ENCODE data around the gene FAM83F.
"Not testable (repeated sequence)": the region's sequence is repeated elsewhere in the genome, so short reads cannot be mapped to it uniquely, and the experiment has no call there.

FAM83F gene

DNA sequence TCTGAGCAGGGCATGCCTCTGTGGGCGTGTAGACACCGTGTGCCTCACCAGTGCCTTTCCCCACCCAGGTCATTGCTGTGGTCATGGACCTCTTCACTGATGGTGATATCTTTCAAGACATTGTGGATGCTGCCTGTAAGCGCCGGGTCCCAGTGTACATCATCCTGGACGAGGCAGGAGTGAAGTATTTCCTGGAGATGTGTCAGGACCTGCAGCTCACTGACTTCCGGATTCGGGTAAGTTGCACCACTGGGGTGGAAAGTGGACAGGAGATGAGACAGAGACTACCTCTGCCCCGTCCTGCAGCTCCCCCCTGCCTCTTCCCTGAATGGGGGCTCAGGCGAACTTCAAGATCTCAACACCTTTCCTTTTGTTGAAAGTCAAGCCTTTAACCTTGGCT lies 24.3 kb downstream of the FAM83F start:
- no peak for DNase-seq

DNA sequence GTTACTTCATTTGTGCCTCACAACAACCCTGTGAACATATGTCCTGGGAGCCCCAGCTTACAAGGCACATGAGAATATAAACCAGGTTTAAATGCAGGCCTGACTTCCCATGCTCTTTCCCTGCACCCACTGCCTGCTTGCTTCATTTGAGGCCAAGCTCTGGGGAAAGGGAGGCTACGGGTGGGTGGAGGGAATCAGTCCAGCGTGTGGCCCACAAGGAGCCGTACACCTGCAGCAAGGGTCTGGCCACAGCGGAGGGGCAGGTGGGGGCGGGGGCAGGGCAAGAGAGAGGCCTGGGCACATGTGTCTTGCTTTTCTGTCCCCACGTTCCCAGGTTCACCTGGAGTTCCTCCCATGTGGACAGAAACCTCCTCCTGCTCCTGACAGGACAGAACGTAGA lies 26.2 kb downstream of the FAM83F start:
- DNase-seq: no peak

DNA sequence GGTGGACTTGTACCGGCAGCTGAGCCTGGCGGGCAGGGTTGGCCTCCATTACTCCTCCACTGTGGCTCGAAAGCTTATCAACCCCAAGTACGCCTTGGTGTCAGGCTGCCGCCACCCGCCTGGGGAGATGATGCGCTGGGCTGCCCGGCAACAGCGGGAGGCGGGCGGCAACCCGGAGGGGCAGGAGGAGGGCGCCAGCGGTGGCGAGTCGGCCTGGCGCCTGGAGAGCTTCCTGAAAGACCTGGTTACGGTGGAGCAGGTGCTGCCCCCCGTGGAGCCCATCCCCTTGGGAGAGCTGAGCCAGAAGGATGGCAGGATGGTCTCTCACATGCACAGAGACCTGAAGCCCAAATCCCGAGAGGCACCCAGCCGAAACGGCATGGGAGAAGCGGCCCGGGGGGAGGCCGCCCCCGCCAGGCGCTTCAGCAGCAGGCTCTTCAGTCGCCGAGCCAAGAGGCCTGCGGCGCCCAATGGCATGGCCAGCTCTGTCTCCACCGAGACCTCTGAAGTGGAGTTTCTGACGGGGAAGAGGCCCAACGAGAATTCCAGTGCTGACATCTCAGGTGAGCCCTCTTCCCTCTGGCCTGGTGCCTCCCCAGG lies 26.7 kb downstream of the FAM83F start:
- no peak for DNase-seq

DNA sequence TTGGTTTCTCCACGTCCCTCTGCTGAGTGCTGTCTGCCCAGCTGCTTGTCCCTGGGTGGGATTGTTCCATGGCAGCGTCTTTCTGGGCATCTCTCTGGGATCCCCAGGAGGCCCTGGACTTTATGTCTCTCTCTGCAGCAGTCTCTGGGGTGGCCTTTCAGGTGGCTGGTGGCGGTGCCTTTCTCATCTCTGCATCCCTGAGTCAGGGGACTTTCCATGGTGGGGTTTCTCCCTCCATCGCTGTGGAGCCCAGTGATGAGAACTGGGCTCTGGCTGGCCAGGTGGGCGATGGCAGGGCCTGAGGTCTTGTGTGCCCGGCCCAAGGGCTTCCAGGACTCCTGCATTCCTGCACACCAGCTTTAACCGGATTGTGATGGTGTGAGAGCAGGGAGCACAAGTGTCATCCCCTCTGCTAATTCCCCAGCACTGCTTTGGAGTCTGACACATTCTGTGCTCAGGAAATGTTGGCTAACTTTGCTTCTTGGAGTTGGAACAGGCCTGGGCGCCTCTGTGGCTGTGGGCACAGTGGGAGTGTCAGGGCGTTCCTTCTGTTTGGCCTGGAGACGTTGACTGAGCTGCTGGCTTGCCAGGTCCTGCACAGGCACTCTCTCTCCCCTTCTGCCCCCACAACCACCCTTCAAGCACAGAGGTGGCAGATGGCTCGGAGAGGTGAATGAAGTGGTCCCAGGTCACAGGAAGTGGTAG lies 27.9 kb downstream of the FAM83F start:
- DNase-seq: no peak

DNA sequence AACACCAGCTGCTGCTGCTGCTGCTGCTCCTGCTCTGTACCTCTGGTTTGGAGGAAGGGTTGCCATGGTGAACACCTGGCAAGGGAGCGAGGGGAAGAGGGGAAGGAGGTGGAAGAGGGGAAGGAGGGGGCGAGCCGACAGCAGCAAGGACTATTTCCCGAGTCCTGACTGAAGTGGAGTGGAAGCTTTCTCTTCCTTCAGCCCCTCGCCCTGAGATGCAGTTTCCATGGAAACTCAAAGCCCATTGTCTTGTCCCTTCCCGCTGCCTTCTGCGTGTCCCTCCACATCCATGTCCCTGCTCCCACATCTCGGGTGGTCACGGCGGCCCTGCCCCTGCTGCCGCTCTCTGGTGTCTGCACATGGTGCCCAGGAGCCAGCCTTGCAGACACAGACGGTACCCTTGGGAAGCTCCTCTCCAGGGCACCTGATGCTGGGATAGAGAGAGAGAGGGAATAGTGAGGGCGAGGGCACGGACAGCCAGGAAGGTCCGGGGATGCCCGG lies 28.6 kb downstream of the FAM83F start:
- no peak for DNase-seq

DNA sequence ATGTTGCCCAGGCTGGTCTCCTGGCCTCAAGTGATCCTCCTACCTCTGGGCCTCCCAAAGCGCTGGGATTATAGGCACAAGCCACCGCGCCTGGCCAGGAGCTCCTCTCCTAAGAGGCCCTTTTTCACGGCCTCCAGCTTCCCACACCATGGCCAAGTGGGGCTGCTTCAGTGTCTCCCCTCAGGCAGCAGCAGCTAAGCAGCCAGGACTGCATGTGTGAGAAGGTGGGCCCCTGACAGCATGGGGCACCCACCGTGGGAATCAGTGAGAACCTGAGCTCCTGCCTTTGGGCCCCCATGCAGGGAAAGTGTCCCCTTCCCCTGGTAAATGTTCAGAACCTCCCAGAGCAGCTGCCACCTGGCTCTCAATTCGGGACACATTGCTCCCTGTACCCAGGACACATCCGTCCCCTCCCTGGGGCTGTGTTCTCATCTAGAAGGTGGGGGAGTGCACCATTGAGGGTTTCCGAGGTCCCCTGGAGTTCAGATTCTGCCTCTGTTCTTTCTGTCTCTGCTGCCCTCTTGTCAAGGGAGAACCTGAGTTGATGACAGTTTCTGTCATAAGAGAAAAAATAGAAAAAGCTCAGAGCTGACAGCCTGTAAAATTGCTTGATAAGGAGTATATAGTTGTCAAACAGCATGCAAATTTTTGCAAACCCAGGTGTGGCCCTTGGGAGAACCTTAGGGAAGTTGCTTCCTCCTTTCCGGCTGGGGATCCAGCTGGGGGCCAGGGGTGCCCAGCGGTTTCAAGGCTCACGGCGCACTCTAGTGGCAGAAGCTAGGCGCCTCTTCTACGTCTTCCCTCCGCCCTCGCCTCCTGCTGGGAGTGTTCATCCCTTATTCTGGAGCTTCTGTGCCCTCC lies 29.7 kb downstream of the FAM83F start:
- DNase-seq: peak; percentile 20

DNA sequence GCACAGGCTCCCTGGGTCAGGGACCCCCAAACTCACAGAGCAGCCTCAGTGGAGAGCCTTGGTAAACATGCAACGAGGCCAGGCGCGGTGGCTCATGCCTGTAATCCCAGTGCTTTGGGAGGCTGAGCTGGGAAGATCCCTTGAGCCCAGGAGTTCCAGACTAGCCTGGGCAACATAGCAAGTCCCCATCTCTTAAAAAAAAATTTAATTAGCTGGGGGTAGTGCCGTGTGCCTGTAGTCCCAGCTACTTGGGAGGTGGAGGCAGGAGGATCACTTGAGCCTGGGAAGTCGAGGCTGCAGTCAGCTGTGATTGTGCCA lies 30.3 kb downstream of the FAM83F start:
- DNase-seq: not testable (repeated sequence)

DNA sequence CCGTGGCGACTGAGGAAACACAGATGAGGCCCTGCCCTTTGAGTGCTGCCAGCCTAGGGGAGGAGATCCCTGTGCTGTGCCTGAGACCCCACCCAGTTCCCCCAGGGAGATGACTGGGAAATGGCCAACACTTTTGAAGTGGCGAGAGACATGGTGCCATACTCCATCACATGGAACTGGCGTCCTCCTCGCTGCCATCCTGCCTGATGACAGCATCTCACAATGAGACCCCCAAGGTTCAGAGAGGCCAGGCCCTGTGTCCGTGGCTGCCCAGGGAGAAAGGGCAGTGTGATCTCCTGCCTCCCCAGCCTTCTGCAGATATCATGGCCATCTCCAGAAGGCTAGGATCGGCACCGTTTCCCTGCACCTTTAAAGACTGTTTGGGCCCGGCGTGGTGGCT lies 31.1 kb downstream of the FAM83F start:
- DNase-seq: no peak

DNA sequence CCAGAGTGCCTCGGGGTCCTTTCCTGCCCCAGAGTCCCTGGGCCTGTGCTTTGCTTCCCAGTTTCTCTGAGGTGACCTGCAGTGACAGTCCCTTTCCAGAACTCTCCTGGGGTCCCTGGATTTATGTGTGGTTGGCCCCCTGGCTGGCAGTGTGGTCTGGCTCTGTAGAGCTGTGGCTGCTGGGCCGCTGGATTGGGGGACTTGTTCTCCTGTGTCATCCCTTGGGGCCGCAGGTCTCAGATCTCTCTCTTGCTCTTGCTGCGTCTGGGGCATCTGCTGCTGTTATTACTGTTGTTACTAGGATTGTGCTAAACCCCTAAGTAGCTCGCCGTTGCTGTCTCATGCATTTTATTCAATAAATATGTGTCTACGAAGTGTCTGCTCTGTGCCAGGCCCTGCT lies 31.9 kb downstream of the FAM83F start:
- DNase-seq: no peak

DNA sequence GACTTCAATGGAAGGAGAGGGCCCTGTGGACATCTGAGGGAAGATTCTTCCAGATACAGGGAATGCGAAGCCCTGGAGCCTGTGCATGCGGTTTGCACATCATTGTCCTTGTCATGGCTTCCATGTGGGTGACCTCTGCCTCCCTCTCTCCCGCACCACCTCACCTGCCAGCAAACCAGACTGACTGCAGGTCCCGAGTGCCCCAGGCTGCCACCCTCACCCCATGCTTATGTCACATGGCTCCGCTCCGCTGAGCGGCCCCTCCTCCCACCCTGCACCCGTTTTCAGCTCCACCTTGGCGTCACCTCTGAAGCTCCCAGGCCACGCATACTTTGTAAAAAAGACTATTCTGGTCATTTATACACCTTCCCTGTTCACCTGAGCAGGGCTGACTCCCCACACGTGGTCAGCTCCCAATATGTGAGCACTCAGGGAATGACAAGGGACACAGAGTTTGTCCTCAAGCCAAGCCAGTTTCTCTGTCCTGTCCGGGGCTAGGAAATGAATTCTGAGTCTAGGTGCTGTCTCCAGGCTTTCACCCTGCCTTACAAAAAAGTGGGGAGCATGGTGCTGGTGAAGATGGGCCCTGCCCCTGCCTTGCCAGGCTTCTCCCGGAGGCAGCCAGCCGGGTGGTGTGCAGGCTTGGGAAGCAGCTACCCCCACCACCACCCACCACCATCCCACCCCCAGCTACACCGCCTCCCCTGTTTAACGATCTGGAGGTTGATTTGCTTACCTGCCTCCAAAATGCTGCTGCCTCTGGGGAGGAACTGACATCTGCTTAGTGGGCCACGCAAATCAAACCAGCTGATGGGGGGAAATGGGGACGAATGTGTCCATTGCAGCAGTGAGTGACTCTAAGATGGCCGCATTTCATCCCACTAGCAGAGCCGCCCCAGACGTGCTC lies 32.7 kb downstream of the FAM83F start:
- DNase-seq: no peak

DNA sequence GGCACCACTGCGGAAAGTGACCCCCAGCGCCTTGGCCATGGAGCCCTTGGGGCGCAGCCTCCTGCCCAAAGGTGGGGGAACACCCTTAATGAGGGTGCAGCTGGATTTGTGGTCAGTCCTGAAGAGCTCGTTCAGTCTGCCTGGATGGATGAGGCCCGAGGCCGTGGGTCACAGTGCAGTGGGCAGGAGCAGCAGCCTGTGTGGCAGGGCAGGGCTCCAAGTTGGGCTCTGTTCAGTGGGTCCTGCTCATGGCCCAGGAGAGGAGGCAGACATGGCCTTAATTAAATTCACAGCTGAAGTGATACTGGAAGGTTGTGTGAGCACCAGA lies 33.3 kb downstream of the FAM83F start:
- no peak for DNase-seq

DNA sequence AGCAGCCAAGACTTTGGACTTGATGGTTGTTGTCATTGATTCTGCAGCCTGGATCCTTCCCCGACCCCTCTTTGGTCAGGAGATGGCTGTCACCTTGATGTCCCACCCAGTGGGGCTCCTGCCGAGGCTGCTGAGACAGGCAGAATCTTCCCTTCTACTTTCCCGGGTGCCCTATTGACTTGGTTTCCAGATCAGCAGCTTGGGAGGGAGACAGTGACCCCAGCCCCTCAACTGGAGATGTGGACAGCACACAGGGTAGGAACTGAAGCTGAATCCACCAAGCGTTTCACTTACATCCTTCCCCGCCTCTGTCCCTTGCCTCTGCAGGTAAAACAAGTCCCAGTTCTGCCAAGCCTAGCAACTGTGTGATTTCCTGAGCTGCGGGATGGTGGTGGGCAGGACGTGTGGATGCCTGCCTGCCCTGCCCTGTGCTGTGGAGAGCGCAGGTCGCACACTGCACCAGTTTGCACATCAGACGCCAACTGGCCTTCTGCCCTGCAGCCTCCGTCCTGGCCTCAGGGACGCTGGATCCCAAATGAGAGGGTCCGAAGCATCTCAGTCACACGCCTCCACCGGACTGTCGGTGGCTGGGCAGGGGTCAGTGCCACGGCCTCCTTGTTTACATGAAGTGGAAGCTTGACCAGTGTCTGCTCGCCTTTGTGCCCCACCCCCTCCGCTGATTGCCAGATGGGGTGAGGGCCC lies 34.6 kb downstream of the FAM83F start:
- DNase-seq: no peak

DNA sequence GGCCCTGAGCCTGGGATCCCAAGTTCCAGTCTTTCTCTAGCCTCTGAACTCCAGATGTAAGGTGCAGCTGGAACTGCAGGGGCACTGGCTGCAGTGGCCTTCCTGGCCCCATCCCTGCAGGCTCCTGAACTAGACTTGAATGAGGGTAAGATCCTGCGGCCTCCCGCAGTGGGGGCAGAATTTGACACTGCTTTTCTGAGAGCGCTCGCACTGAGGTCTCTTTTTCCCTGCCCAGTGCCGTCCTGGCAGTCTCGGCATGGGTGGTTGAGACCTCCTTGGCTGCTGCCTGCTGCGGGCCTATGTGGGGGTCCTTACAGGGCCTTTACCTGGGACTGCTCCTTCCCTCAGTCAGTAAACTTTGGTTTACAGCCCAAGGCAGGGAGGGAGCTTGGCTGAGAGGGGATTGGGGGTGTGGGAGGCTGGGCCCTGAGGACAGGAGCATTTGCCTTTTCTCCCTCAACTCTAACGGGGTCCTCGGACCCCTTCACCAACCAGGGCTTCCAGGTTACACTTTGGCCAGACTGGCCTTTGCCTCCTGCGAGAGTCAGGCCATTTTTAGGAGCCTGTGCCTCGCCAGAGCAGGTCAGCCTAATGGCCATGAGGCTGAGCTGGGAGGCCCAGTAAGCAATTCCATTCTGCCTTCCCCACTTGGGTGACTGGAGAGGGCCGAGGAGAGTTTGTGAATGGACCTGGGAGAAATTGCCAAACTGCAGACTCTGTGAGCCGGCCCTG lies 35.4 kb downstream of the FAM83F start:
- DNase-seq: no peak

DNA sequence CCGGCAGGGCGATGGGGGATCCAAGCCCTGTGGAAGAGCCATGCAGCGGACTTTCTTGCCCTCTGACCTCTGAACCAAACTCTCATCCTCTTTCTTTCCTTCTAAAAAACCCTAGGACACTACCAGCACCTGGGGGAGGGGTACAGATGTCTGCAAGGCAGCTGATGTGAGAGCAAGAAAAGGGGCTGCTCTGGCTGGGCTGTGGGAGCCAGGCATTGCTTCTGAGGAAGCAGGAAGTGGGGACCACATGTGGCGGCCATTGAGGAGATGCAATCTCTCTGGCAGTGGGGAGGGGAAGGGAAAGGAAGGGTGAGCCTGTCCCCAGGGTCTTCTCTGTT lies 36.0 kb downstream of the FAM83F start:
- no peak for DNase-seq

DNA sequence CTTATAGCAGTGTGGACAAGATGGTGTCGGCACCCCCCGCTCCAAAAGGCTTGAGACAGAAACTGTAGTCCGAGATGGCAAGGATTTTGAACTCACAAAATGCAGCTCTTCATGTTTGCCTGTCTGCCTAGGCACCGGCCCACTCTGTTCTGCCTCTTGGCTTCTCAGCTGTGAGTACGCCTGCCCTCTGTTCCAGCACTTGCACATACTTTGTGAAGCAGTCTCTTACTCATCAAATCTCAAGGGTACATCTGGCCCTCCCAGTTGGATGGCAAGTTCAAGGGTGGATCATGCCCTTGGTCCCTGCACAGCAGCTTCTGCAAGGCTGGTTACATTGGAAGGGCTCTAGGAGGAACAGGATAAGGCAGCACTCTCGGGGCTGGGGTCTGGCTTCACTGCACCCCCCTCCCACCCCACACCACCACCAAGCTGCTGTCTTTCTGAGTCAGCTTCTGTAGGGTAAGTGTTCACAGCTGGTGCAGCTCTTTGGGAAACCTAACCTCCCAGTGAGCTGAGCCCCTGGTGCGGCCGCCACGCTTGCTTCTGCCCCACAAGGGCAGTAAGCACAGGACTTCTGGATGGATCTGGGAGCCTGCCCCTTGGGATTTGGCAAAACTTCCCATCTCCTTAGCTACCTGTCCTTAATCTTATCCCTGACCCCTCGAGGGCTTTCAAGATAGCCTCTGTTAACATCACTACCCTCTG lies 37.2 kb downstream of the FAM83F start:
- DNase-seq: no peak

DNA sequence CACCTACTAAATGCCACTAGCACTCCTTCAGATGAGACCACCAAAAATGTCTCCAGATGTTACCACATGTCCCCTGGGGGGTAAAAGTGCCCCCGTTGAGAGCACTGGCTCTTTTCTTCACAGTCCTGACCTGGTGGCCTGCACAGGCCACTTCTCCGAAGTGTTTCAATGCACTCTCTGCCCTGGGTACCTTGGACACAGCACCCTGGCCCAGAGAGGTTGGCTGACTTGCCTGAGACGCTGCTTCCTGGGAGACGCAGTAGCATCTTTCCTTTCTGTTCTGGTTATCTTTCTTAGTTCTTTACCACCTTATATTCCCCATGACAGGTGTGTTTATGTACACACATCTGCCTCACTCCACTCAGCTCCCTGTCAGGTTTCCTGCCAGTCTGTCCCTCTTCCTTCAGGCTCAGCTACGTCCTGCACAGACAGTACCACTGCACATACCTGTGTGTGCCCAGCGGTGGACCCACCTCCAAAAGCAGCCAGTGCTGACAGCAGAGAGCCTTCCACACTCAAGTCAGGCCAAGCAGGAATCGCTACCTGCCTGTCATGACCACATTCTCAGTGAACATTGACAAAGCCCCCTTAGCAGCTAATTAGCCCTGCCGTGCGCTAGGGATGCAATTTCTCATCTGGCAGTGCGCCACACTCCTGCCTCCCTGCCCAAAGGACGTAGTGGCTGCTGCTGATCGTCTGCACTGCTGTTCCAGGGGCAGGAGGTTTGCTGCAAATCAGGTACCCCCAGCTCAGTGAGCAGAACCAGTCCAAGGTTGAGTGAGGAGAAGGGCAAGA lies 39.0 kb downstream of the FAM83F start:
- no peak for DNase-seq

DNA sequence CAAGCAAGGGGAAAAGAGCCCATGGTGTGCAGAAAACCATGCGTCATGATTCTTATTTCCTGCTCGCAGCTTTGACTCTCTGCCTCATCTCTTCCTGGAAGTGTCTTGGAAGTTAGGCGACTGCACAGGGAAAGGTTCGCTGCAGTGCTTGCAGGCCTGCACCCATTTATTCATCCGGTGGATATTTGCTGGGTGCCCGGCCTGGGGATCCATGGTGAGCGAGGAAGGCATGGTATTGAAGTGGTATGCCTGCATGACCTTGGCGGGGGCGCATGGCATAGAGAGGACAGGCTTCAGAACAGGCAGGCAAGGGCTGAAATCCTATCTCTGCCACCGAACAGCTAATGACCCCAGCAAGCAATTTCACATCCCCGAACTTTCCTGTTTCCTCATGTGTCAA lies 40.6 kb downstream of the FAM83F start:
- DNase-seq: no peak

DNA sequence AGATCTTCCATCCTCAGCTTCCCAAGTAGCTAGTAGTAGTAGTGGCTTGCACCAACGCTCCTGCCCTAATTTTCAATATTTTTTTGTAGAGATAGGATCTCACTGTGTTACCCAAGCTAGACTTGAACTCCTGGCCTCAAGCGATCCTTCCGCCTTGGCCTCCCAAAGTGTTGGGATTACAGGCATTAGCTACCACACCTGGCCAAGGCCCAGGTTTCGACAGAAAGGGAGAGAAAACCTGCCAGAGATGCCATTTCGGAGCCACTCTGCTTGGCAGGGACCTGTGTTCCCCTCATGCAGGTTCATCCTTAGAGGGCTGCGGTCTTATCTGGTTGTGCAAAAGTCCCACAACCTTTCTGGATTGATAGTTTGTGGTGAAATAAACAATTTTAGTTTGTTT lies 41.4 kb downstream of the FAM83F start:
- no peak for DNase-seq

DNA sequence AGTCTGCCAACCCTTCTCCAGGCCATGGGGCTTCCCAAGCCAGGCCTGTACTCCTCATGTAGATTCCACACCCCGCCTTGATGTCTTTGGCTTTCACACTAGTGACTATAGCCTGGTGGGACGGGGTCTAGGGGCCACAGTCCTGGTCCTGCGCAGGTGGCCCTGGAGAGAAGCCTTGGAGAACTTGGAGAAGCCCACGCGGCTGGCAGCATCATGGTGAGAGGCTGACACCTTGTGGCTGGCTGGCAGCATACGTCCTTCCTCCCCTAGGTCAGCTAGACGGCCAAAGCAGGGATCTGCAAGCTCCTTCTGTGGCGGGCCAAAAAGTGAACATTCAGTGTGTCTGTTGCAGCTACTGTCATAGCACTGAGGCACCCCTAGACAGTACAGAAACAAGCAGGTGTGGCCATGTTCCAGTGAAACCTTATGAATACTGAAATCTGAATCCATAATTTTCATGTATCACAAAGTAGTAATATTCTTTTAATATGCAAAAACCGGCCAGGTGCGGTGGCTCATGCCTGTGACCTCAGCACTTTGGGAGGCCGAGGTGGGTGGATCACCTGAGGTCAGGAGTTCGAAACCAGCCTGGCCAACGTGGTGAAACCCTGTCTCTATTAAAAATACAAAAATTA lies 42.0 kb downstream of the FAM83F start:
- DNase-seq: peak; percentile 44

DNA sequence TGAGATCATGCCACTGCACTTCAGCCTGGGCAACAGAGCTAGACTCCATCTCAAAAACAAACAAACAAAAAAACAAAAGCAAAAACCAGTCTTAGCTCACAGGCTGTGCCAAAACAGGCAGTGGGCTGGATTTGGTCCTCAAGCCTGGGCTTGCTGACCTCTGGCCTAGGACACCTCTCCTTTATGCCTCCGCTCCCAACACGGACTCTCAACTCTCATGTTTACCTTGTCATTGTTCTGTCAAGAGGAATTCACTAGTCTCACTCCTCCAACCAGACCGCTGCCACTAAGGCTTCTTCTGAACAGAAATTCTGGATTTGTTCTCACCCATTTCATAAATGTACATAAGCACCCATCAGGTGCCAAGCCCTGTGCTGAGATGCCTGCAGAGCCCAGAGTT lies 42.6 kb downstream of the FAM83F start:
- no peak for DNase-seq

Measured in amniotic stem cell (primary cell).